Ascending aorta (tissue), 2 donors: ENCODE measurements around the gene GRK5. TPM values are rescaled to one million over a fixed set of nuclear protein-coding genes. Genes with fewer than 3 reads are reported as not detected.

Source experiments
- DNase-seq, 2 donors: peaks; one replicate each; pipeline ENCODE4 v3.0.0-alpha.2; 2019; ENCODE audit warnings: low spot score in 2 of 2
- H3K27ac ChIP-seq, 2 donors: fragments of 200-600 bp; sonication (generic); one replicate each; pipeline ENCODE4 v1.5.1; 2016 to 2017; ENCODE audit warnings: mild to moderate bottlenecking in 1 of 2
- H3K27me3 ChIP-seq: fragments of 200-600 bp; sonication (generic); one replicate; pipeline ENCODE4 v1.5.1; 2017
- H3K36me3 ChIP-seq, 2 donors: fragments of 200-600 bp; sonication (generic); one replicate each; pipeline ENCODE4 v1.5.1; 2016
- H3K4me1 ChIP-seq, 2 donors: fragments of 200-600 bp; sonication (generic); one replicate each; pipeline ENCODE4 v1.5.1; 2016 to 2017; ENCODE audit warnings: mild to moderate bottlenecking in 1 of 2
- H3K4me3 ChIP-seq, 2 donors: fragments of 200-600 bp; sonication (generic); one replicate each; pipeline ENCODE4 v1.5.1; 2016 to 2017; ENCODE audit warnings: mild to moderate bottlenecking in 1 of 2
- H3K9me3 ChIP-seq, 2 donors: fragments of 200-600 bp; sonication (generic); one replicate each; pipeline ENCODE4 v1.5.1; 2016
- CTCF ChIP-seq, 3 experiments: fragments of 200-600 bp in 2 of 3; fragments of 450-650 bp in 1 of 3; sonication (generic) in 2 of 3; IDR thresholded peaks; one replicate each; pipeline ENCODE4 v1.5.1; 2016 to 2019; ENCODE audit warnings: antibody characterized with exemption in 3 of 3, mild to moderate bottlenecking in 1 of 3, moderate library complexity in 1 of 3
- intact Hi-C: fragments of 100-400 bp; cut with DNase I; formaldehyde crosslinking; loops from one replicate; pipeline ENCODE4 v1.15.1; 2023
- total RNA-seq: library from RNA; depleted of rRNA; stranded (reverse); fragments of >200 nt; gene quantifications from one replicate; pipeline ENCODE4 v1.1.0, GENCODE V29; 2016

Gene GRK5
- total RNA-seq, 1 donor from 2014 or later = 75.5 TPM

GRCh38 chr10:119383174-119383856 lies 175.9 kb downstream of the GRK5 start:
- TF ChIP-seq CTCF (IDR thresholded peaks at IDR 0.05) = no peak

GRCh38 chr10:119384127-119384526 lies 176.8 kb downstream of the GRK5 start:
- no peak for DNase-seq
- Histone ChIP-seq H3K9me3 (no peaks in the 10 kb centered on the region), H3K4me1 (no peaks in the 10 kb centered on the region), H3K4me3 (no peak overlapping the region), H3K36me3 (peaks cover 21 to 46% of the 10 kb centered on the region in 2 donors), H3K27me3 (no peaks in the 10 kb centered on the region), H3K27ac (no peak overlapping the region)
- intact Hi-C loops = no loop called here
- TF ChIP-seq CTCF (IDR thresholded peaks at IDR 0.05) = no peak

More at GRCh38 chr10:119383174-119383856, 175.9 kb downstream of the GRK5 start:
- Histone ChIP-seq H3K4me1 (peaks cover 0 to 5% of the 10 kb centered on the region in 2 donors), H3K4me3 (no peak overlapping the region), H3K27ac (no peak overlapping the region), H3K27me3 (no peaks in the 10 kb centered on the region), H3K9me3 (no peaks in the 10 kb centered on the region), H3K36me3 (peaks cover 21 to 43% of the 10 kb centered on the region in 2 donors)
- intact Hi-C loops = no loop called here
- DNase-seq = no peak

GRCh38 chr10:119386666-119387065 lies 179.3 kb downstream of the GRK5 start:
- Histone ChIP-seq H3K4me1 (peaks cover 2 to 4% of the 10 kb centered on the region in 2 donors), H3K27me3 (no peaks in the 10 kb centered on the region), H3K36me3 (peaks cover 8 to 31% of the 10 kb centered on the region in 2 donors), H3K9me3 (no peaks in the 10 kb centered on the region), H3K4me3 (no peak overlapping the region), H3K27ac (no peak overlapping the region)
- DNase-seq = no peak
- TF ChIP-seq CTCF (IDR thresholded peaks at IDR 0.05) = no peak
- intact Hi-C loops = no loop called here

GRCh38 chr10:119388849-119389345 lies 181.5 kb downstream of the GRK5 start:
- no peak for DNase-seq
- Histone ChIP-seq H3K4me3 (no peak overlapping the region), H3K27me3 (no peaks in the 10 kb centered on the region), H3K36me3 (peaks cover 2 to 15% of the 10 kb centered on the region in 2 donors), H3K4me1 (peaks cover 4 to 8% of the 10 kb centered on the region in 2 donors), H3K27ac (no peak overlapping the region), H3K9me3 (no peaks in the 10 kb centered on the region)
- no peak for TF ChIP-seq CTCF (IDR thresholded peaks at IDR 0.05)
- intact Hi-C loops = no loop called here

GRCh38 chr10:119391440-119392251 lies 184.3 kb downstream of the GRK5 start:
- peaks cover under 1 to 7% of the 10 kb centered on the region in 2 donors for H3K36me3 ChIP-seq
- DNase-seq = no peak
- peak overlapping the region in 1 of 2 donors; percentile 8 for H3K27ac ChIP-seq
- no peak overlapping the region for H3K4me3 ChIP-seq
- peaks cover 4 to 13% of the 10 kb centered on the region in 2 donors for H3K4me1 ChIP-seq
- H3K9me3 ChIP-seq = no peaks in the 10 kb centered on the region
- intact Hi-C loops = no loop called here
- no peaks in the 10 kb centered on the region for H3K27me3 ChIP-seq
- TF ChIP-seq CTCF (IDR thresholded peaks at IDR 0.05) = no peak
